Measurements from ENCODE around the gene UBAC2.

Gene UBAC2

DNA sequence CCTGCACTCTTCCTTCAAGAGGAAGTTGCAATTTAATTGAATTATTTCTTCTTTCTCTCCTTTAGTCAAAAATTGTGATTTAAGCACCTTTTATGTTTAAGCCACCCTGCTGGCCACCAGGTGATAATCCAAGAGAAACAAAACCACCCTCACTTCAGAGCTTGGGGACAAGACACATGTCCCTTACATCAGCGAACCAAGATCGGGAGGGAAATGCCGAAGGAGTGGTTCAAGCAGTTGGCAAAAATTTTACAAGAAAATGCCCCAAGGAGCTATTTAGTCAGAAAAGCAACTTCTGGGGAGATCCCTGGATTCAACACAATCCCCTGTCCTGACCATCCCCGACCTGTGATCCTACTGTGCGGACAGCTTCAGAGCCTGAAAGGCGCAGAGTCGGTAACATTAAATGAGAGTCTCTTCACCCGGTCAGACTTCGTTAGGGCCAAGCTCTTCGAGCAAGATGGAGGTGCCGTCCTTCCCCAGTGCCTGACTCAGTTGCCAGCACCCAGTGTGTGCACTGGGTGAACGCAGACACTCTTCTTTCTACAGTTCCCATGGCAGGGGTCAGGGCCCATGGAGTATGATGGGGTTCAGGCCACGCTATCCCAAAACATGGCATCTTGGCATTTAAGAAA, 222.0 kb downstream of the UBAC2 start:
- no peak overlapping the region for H3K4me3 ChIP-seq (ENCODE audit: low read depth, low read length)
- CTCF ChIA-PET = interaction anchor here (1.0 to 6.2 kb wide), 3 partner anchors 13 to 157 kb away, joined by 3 to 60 read pairs (median 3); no protein-coding TSS in a partner anchor
- POLR2A ChIA-PET = no interaction called here
- TF ChIP-seq, protein P1, sequence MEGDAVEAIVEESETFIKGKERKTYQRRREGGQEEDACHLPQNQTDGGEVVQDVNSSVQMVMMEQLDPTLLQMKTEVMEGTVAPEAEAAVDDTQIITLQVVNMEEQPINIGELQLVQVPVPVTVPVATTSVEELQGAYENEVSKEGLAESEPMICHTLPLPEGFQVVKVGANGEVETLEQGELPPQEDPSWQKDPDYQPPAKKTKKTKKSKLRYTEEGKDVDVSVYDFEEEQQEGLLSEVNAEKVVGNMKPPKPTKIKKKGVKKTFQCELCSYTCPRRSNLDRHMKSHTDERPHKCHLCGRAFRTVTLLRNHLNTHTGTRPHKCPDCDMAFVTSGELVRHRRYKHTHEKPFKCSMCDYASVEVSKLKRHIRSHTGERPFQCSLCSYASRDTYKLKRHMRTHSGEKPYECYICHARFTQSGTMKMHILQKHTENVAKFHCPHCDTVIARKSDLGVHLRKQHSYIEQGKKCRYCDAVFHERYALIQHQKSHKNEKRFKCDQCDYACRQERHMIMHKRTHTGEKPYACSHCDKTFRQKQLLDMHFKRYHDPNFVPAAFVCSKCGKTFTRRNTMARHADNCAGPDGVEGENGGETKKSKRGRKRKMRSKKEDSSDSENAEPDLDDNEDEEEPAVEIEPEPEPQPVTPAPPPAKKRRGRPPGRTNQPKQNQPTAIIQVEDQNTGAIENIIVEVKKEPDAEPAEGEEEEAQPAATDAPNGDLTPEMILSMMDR (IDR thresholded peaks at IDR 0.05; ENCODE audit: insufficient read depth, low read length, missing control alignments) = no peak
- DNase-seq (ENCODE audit: low read depth, low spot score) = no peak

DNA sequence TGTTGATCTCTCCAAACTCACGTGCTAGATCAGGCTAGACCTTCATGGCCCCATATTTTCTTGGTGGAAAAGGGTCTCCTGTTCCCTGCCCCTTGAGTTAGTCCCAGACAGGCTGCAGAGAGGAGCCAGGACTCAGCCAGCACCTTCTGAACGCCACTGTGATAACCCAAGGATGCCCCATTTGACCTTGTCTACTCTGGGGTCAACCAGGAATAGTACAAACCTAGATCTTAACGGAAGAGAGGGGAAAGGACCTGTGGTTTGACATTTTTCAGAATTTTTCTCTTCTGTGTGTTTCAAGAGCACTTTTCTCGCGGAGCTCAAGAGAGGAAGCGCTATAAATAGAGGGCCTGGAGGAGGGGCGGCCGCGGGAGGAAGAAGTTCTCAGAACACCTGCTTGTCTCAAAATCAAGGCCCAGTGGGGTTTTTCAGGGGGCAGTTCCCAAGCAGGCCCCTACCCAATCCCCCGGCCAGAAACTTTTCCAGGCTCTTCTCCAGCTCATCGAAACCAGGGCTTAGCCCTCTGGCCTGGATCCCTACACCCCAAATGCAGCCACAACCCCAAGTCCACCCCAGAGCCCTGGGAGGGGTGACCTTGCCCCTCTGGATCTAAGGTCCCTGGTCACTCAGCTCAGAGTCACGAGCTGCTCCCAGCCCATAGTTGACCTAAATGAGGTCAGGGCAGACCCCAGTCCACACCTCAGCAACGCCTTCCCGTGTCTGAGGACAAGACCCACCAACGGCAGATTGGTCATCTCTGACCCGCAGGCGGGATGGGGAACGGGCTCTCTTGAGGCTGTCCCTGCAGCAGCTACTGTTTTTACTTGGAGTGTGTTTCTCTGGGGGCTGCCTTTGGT, 225.1 kb downstream of the UBAC2 start:
- POLR2A ChIA-PET = no interaction called here
- CTCF ChIA-PET = interaction anchor here (0.8 to 6.2 kb wide), 4 partner anchors 10 to 156 kb away, joined by 3 to 60 read pairs (median 5); no protein-coding TSS in a partner anchor
- H3K4me3 ChIP-seq (ENCODE audit: low read depth, low read length) = no peak overlapping the region
- TF ChIP-seq, protein P1 (IDR thresholded peaks at IDR 0.05; ENCODE audit: insufficient read depth, low read length, missing control alignments) = no peak
- DNase-seq (ENCODE audit: low read depth, low spot score) = no peak

DNA sequence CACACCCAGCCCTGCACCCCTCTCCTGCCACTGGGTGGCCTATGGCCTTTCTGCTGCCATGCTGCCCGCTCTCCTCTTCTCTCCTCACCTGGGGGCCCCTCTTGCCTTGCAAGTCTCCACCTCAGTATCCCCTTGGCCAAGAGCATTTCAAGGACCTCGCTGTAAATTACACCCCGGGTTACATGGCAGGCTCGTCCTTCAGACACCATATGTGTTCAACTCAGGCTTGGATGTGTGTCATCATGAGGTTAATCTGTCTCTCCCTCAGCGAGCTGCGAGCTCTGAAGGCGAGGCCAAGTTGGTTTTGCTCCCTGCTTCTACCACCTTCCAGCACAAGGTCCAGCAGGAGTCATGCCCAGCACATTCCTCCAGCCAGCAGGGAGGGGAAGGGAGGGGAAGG, 225.8 kb downstream of the UBAC2 start:
- TF ChIP-seq, protein P1 (IDR thresholded peaks at IDR 0.05; ENCODE audit: insufficient read depth, low read length, missing control alignments) = no peak
- ChIA-PET POLR2A (no interaction called here), CTCF (interaction anchor here (1.1 to 6.2 kb wide), 2 partner anchors 9 to 14 kb away, joined by 4 to 60 read pairs; no protein-coding TSS in a partner anchor)
- no peak for DNase-seq (ENCODE audit: low read depth, low spot score)
- H3K4me3 ChIP-seq (ENCODE audit: low read depth, low read length) = no peak overlapping the region

DNA sequence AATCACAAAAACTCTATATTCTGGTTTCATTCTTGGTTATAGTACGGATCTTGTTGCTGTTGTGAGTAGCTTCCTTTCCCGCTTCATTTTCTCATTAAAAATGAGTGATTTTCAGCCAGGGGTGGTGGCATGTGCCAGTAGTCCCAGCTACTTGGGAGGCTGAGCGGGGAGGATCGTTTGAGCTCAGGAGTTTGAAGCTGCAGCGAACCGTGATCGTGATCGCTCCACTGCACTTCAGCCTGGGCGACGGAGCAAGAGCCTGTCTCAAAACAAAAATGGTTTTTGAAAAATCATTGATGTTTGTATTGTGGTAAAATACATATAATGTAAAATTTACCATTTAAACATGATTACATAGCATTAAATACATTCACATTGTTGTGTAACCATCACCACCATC, 229.0 kb downstream of the UBAC2 start:
- ChIA-PET CTCF (interaction anchor here (1.2 to 1.7 kb wide), 4 partner anchors 10 to 160 kb away, joined by 3 to 8 read pairs (median 4); no protein-coding TSS in a partner anchor), POLR2A (no interaction called here)
- DNase-seq (ENCODE audit: low read depth, low spot score) = no peak
- no peak overlapping the region for H3K4me3 ChIP-seq (ENCODE audit: low read depth, low read length)
- TF ChIP-seq, protein P1 (IDR thresholded peaks at IDR 0.05; ENCODE audit: insufficient read depth, low read length, missing control alignments) = no peak

GRCh38 chr13:99431927-99432608, 231.4 kb downstream of the UBAC2 start:
- ChIA-PET POLR2A (no interaction called here), CTCF (interaction anchor here (1.0 kb wide), 1 partner anchor 162 kb away, joined by 3 read pairs; no protein-coding TSS in a partner anchor)
- no peak for DNase-seq (ENCODE audit: low read depth, low spot score)
- TF ChIP-seq, protein P1 (IDR thresholded peaks at IDR 0.05; ENCODE audit: insufficient read depth, low read length, missing control alignments) = no peak
- peak overlapping the region; percentile 37 for H3K4me3 ChIP-seq (ENCODE audit: low read depth, low read length)

Measured in AG04449 (cell line).